HUES64 (cell line): ENCODE measurements around the gene STPG1.

Experiments
- H3K27ac ChIP-seq: 2 replicates; pipeline ENCODE4 v1.7.0; 2013; ENCODE audit warnings: low read depth, low read length, inconsistent platforms
- H3K27me3 ChIP-seq: 2 replicates; pipeline ENCODE4 v1.6.1; 2013; ENCODE audit warnings: mild to moderate bottlenecking, low read length; ENCODE audit not compliant: insufficient read depth
- H3K36me3 ChIP-seq: 2 replicates; pipeline ENCODE4 v1.6.1; 2013; ENCODE audit warnings: mild to moderate bottlenecking, low read length; ENCODE audit not compliant: insufficient read depth
- H3K4me1 ChIP-seq: 2 replicates; pipeline ENCODE4 v1.6.1; 2013; ENCODE audit warnings: mild to moderate bottlenecking, low read length, moderate library complexity; ENCODE audit not compliant: insufficient read depth
- H3K4me3 ChIP-seq: 2 replicates; pipeline ENCODE4 v1.5.1; 2013; ENCODE audit warnings: mild to moderate bottlenecking, low read length, moderate library complexity
- H3K9ac ChIP-seq: 2 replicates; pipeline ENCODE4 v1.6.1; 2013; ENCODE audit warnings: mild to moderate bottlenecking, low read depth, low read length
- H3K9me3 ChIP-seq: 2 replicates; pipeline ENCODE4 v1.6.1; 2013; ENCODE audit warnings: low read depth, low read length; ENCODE audit not compliant: insufficient read depth
- WGBS: fragments of 150-250, 120-280 bp; methylation state at CpG from one replicate; pipeline ENCODE4 v1.1.7; 2013; ENCODE audit warnings: missing lambda C conversion rate; 5-methylcytosine and 5-hydroxymethylcytosine counted together

The STPG1 gene

DNA sequence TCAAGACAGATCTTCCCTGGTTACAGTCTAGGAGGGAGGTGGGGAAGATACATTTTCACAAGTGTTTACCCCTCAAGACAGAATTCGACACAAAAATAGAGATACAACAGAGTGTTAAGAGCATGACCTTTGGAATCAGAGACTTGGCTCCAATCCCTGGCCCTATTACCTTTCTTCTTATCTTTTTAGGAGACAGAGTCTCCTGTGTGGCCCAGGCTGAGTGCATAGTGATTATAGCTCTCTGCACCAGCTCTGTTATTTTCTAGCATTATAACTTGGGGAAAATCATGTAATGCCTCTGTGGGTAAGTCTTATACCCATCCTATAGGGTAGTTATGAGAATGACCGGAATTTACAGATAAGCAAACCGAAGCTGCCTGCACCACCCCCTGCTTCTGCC is 11.9 kb upstream of the STPG1 start:
- Histone ChIP-seq H3K4me3 (no peak overlapping the region), H3K27me3 (no peaks in the 10 kb centered on the region), H3K9ac (no peak overlapping the region), H3K4me1 (no peaks in the 10 kb centered on the region), H3K27ac (no peak overlapping the region), H3K9me3 (no peaks in the 10 kb centered on the region), H3K36me3 (no peaks in the 10 kb centered on the region)
- WGBS: 96% methylated on average over 3 of the region's 3 CpGs

DNA sequence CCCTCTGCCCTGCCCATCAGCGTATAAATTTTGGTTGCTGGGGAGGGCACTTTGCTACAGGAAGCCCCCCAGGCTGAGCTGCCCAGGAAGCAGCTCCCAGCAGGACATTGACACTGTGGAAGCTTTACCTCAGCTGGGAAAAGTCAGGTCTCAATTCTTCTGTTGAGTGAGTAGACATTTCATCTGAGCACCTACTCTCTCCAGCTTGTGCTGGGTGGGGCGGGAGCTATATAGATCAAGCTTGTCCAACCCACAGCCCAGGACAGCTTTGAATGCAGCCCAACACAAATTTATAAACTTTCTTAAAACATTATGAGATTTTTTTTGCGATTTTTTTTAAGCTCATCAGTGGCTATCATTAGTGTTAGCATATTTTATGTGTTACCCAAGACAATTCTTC is 11.4 kb upstream of the STPG1 start:
- H3K4me3 ChIP-seq: no peak overlapping the region
- H3K9ac ChIP-seq: no peak overlapping the region
- no peaks in the 10 kb centered on the region for H3K36me3 ChIP-seq
- H3K27me3 ChIP-seq: no peaks in the 10 kb centered on the region
- H3K9me3 ChIP-seq: no peaks in the 10 kb centered on the region
- H3K4me1 ChIP-seq: no peaks in the 10 kb centered on the region
- no peak overlapping the region for H3K27ac ChIP-seq
- 88% methylated on average over 2 of the region's 3 CpGs for WGBS

DNA sequence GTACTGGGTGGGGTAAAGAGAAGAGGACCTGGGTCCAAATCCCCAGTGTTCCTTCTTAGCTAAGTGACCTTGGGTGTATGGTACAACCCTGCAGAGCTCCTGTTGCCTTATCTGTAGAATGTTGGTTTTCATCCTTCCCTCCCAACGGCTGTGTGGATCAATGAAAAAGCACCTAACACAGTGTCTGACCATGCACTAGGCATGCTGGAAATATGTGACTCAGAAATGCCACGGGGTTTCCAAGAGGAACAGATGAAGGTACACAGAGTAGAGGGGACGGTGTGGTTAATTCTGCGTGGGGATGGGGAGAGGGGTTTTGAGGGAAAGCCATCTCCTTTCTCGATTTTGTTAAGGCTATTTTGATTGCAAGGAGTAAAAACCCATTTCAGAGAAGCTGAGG is 10.6 kb upstream of the STPG1 start:
- Histone ChIP-seq H3K4me3 (no peak overlapping the region), H3K27ac (no peak overlapping the region), H3K27me3 (no peaks in the 10 kb centered on the region), H3K36me3 (no peaks in the 10 kb centered on the region), H3K9me3 (no peaks in the 10 kb centered on the region), H3K9ac (no peak overlapping the region), H3K4me1 (no peaks in the 10 kb centered on the region; the same call in 1 of the 2 replicates)
- 82% methylated on average over 5 of the region's 5 CpGs for WGBS

DNA sequence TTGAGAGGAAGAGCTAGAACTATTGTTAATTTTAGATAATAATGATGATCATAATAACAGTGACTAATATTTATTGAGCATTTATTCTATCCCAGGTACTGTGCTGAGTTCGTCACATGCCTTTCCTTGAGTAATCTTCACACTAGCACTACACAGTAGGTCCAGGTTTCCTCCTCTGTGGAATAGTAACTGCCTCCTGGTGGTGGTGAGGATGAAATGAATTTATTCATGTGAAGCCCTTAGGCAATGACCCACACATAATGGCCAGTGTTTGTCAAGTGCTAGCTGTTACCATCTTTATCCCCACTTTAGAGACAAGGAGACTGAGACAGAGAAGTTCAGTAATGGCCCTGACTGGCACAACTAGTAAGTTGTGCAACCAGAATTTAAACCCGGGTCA is 7.9 kb upstream of the STPG1 start:
- Histone ChIP-seq H3K4me1 (peaks cover 3% of the 10 kb centered on the region; the same call in 1 of the 2 replicates), H3K36me3 (no peaks in the 10 kb centered on the region), H3K27ac (no peak overlapping the region), H3K9me3 (no peaks in the 10 kb centered on the region), H3K4me3 (no peak overlapping the region), H3K9ac (no peak overlapping the region), H3K27me3 (no peaks in the 10 kb centered on the region)
- WGBS: 92% methylated on average over 1 of the region's 2 CpGs

DNA sequence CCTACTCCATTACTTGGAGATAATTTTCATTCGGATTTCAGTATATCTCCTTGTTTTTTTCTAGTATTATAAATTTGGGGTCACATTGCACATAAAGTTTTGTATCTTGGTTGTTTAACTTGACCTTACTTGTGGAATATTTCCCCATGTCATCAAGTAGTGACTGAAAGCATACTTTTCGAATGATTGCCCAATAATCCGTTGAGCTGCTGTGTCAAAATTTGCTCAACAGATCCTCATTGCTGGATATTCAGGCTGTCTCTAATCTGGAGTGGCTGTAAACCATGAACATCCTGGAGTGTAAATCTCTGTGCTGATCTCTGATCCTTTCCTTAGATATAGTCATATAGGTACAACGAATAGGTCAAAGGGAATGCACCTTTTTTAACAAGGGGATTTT is 7.0 kb upstream of the STPG1 start:
- Histone ChIP-seq H3K9ac (no peak overlapping the region), H3K4me3 (no peak overlapping the region), H3K4me1 (peaks cover 3% of the 10 kb centered on the region; the same call in 1 of the 2 replicates), H3K36me3 (no peaks in the 10 kb centered on the region), H3K27me3 (no peaks in the 10 kb centered on the region), H3K27ac (no peak overlapping the region), H3K9me3 (no peaks in the 10 kb centered on the region)
- 93% methylated on average over 3 of the region's 4 CpGs for WGBS

DNA sequence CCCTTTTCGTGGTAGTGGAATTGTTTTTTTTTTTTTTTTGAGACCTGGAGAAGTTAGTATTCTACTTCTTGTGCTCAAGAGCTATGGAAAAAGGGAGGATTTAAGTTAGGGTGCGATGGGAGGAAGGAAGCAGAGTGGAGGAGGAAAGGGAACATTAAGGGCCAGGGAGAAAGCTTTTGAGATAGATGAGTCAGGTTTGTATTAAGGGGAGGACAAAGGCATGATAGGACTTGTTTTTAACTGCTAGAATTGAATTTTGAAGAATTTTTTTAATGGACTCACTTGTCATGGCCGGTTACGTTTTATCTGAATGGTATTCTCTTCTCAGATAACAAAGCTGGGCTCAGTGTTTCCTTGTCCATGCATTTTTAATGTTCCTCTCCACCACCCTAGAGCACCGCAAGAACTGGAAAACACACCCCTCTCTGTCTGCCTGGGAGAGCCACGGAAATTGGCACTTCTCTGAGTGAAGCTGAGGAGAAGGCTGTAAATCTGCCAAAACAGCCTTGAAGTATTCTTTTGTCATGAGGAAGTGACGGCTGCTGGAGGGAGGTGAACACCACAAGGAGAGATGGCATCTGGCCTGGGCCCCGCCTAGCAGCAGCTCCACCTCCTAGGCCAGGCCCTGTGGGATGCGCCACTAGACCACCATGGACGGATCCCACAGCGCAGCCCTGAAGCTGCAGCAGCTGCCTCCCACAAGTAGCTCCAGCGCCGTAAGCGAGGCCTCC is 5.5 kb upstream of the STPG1 start:
- no peak overlapping the region for H3K9ac ChIP-seq
- H3K27ac ChIP-seq: no peak overlapping the region

DNA sequence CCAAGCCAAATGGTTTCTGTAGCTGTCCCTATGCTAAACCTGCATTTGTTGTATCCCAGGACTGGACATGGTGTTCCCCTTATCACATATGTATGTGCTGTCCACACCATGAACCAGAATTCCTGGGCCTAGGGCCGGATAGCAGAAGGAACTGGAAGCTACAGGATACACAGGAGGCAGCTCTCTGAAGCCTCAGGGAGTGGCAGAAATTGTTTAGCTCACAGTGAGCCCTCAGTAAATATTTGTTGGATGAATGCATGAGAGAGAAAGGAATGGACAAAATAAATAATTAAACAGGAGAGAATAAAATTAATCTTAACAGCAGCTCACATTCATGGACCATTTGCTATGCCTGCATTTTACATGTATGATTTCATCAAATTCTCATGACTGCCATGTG is 4.1 kb upstream of the STPG1 start:
- no peak overlapping the region for H3K9ac ChIP-seq
- no peak overlapping the region for H3K27ac ChIP-seq
- H3K36me3 ChIP-seq: no peaks in the 10 kb centered on the region
- no peaks in the 10 kb centered on the region for H3K27me3 ChIP-seq
- H3K9me3 ChIP-seq: no peaks in the 10 kb centered on the region
- 87% methylated on average over 1 of the region's 1 CpG for WGBS
- no peak overlapping the region for H3K4me3 ChIP-seq
- H3K4me1 ChIP-seq: peaks cover 10% of the 10 kb centered on the region

More for the DNA sequence above, 5.5 kb upstream of the STPG1 start:
- WGBS: 87% methylated on average over 14 of the region's 14 CpGs
- H3K4me3 ChIP-seq: no peak overlapping the region
- H3K27me3 ChIP-seq: no peaks in the 10 kb centered on the region
- no peaks in the 10 kb centered on the region for H3K9me3 ChIP-seq
- no peaks in the 10 kb centered on the region for H3K36me3 ChIP-seq
- H3K4me1 ChIP-seq: peaks cover 7% of the 10 kb centered on the region

DNA sequence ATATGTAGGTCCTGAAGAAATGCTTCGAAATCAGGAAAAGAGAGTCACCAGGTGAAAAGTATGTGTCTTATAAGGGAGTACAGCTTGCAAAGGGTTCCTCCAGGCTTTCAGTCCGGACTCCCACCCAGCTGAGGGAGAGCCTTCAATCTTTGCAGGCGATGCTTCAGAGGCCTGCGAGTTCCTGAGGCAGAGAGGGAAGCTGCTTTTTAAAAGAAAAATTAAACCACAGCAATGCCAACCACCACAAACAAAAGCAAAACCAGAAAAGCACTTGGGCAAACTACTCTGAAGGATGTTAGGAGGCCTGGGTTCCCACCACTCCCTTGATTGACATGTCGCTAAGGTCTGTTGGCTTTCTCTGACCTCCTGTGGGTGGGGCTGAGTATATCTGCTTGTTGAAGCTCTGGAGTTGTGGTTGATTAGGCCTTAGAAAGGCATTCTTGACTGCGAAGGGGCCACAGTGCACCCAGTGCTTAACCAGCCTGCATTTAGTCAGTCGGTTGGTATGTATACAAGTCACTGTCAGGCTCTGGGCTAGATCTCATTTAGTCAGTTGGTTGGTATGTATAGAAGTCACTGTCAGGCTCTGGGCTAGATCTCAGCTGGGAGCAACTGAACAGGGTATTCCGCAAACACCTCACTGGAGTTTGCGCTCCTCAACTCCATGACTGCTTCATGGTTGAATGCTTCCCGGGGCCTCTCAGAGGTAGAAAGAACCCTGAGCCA is 3.2 kb upstream of the STPG1 start:
- peak overlapping the region; percentile 70 for H3K4me3 ChIP-seq
- H3K9ac ChIP-seq: no peak overlapping the region
- no peaks in the 10 kb centered on the region for H3K27me3 ChIP-seq
- no peak overlapping the region for H3K27ac ChIP-seq
- no peaks in the 10 kb centered on the region for H3K36me3 ChIP-seq
- WGBS: 85% methylated on average over 10 of the region's 10 CpGs
- H3K4me1 ChIP-seq: peaks cover 10% of the 10 kb centered on the region
- no peaks in the 10 kb centered on the region for H3K9me3 ChIP-seq

DNA sequence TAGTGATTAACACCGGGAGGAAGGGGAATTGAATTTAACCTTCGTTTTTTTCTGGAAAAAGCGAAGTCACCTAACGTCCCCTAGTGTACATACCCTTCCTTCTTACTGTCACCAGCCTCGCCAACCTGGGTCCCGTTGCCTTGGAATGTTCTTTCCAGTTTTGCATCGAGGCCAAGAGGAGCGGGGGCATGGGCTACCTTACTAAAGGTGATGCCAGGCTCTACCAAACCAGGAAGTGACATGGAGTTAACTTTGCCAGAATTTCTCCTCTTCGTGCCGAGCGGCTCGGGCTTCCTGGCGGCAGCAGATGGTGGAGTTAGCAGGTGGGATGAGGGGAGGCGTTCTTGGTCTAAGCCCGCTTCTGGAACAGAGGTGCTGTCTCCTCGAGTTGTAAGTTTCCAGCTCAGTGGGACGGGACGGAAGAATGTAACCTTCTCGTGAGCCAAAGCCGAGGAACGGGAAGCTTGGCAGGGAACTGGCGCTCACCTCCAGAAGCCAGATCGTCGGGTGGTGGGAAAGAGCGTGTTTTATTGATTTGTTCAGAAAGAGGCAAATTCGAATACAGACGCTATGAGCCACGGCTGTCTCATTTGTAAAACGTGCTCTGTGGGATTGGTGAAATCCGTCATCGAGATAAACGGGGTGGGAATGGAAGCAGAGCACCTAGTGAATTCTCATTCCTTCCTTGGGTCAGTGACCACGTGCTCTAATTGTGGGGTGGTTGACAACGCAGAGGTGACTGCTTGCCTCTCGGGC is 2.5 kb upstream of the STPG1 start:
- Histone ChIP-seq H3K9ac (peak overlapping the region; percentile 40; the same call in 1 of the 2 replicates), H3K27me3 (no peaks in the 10 kb centered on the region), H3K27ac (no peak overlapping the region), H3K4me3 (peak overlapping the region; percentile 70), H3K4me1 (peaks cover 10% of the 10 kb centered on the region), H3K36me3 (no peaks in the 10 kb centered on the region), H3K9me3 (no peaks in the 10 kb centered on the region)
- WGBS: 22% methylated on average over 35 of the region's 35 CpGs

DNA sequence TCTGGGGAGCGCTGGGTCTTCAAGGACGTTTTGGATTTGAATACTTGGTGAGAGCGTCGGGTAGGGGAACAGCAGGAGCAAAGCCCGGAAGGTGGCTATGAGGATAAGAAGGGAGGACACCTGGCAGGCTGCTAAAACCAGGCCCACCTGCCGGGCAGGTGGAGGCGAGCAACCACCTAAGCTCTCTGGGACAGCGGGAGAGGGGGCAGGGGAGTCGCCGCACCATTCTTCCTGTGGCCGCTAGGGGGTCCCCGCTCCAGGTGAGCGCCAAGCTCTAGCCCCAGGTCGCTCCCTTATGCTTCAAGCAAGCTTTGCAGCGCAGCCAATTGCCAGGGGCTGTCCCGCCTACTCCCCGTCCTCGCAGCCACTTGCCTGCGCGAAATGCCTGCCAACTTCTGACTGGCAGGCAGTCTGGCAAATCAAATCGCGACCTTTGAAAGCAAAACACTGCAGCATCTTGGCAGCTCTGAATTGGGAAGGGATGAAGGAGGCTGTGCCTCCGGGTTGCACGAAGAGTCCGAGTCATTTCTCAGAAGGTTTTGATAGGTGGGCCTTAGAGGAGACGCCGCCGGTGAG is 1.8 kb upstream of the STPG1 start, which contains the start of gene NIPAL3:
TSS of gene NIPAL3 (plus strand) at position 469 of the 576 bp plus-strand sequence. CDS start 3,746 bp downstream, outside the sequence.
- Histone ChIP-seq H3K9me3 (no peaks in the 10 kb centered on the region), H3K9ac (peak within 1 kb of the TSS; percentile 40; the same call in 1 of the 2 replicates), H3K4me3 (peak within 1 kb of the TSS; percentile 70), H3K27ac (peak within 1 kb of the TSS; percentile 17; the same call in 1 of the 2 replicates), H3K4me1 (peaks cover 10% of the 10 kb centered on the region), H3K27me3 (no peaks in the 10 kb centered on the region), H3K36me3 (no peaks in the 10 kb centered on the region)
- 2% methylated on average over 28 of the region's 28 CpGs for WGBS
